Right lobe of liver (tissue), 6 donors: ENCODE results near the gene TSPAN4. TPM values are rescaled to one million over a fixed set of nuclear protein-coding genes. Genes with fewer than 3 reads are reported as not detected.

Experiments used
- ATAC-seq, 4 donors: fragments of 200-7000 bp; cut with Tn5 transposase; one replicate each; pipeline ENCODE4 v1.9.1; 2020; ENCODE audit warnings: mild to moderate bottlenecking in 4 of 4, moderate library complexity in 4 of 4
- DNase-seq, 3 donors: peaks; one replicate each; pipeline ENCODE4 v3.0.0-alpha.2; 2020
- H3K27ac ChIP-seq, 3 donors: fragments of 200-600 bp; one replicate each; pipeline ENCODE4 v1.8.0; 2022
- H3K27me3 ChIP-seq, 2 donors: fragments of 200-600 bp; one replicate each; pipeline ENCODE4 v1.8.0; 2022
- H3K36me3 ChIP-seq, 4 donors: fragments of 200-600 bp; sonication (generic) in 1 of 4; one replicate each; pipeline versions ENCODE4 v1.5.1 to v1.8.0; 2017 to 2022; ENCODE audit warnings: control low read depth in 1 of 4
- H3K4me1 ChIP-seq, 4 donors: fragments of 200-600 bp; sonication (generic) in 1 of 4; one replicate each; pipeline versions ENCODE4 v1.5.1 to v1.8.0; 2017 to 2022; ENCODE audit warnings: control low read depth in 1 of 4
- H3K4me3 ChIP-seq, 3 donors: fragments of 200-600 bp; one replicate each; pipeline ENCODE4 v1.8.0; 2022
- H3K9me3 ChIP-seq, 4 donors: fragments of 200-600 bp; sonication (generic) in 1 of 4; one replicate each; pipeline versions ENCODE4 v1.5.1 to v1.8.0; 2017 to 2022; ENCODE audit warnings: control low read depth in 1 of 4
- POLR2A ChIP-seq: fragments of 450-650 bp; IDR thresholded peaks from one replicate; pipeline ENCODE4 v1.6.1; 2017; ENCODE audit warnings: antibody characterized with exemption, mild to moderate bottlenecking
- WGBS: methylation state at CpG from one replicate; pipeline ENCODE4 v1.1.6; 2018; ENCODE audit warnings: low coverage, low lambda C conversion rate; ENCODE audit not compliant: insufficient coverage; ENCODE audit errors: missing lambda C conversion rate; 5-methylcytosine and 5-hydroxymethylcytosine counted together
- intact Hi-C, 2 donors: fragments of 100-400 bp; cut with DNase I; formaldehyde crosslinking; loops; one replicate each; pipeline versions ENCODE4 v1.11.2 to v1.14.1; 2022
- total RNA-seq, 6 experiments: library from RNA; depleted of rRNA in 2 of 6; stranded (reverse); fragments of >200 nt in 2 of 6; fragmentation: NEBNext Ultra II Directional in 3 of 6; extraction: Animal tissue kit (Norgen Biotek cat#: 25700) in 3 of 6; gene quantifications; one replicate each; pipeline versions ENCODE4 v1.1.0 to v1.2.4, GENCODE V29; 2016 to 2023
- TF ChIP-seq, protein P1 (sequence below), 4 donors: fragments of 200-600 bp in 3 of 4; fragments of 450-650 bp in 1 of 4; IDR thresholded peaks; one replicate each; pipeline versions ENCODE4 v1.5.1 to v1.8.0; 2016 to 2022; ENCODE audit warnings: antibody characterized with exemption in 4 of 4, mild to moderate bottlenecking in 2 of 4
- donor health status: DM: no; HTN: yes; CAD: no.
- donor health status: DM: no; HTN: no; CAD: no.
- donor health status: DM: no; HTN: no; CAD: no.
- donor health status: DM: no; HTN: yes; CAD: no.
- donor health status: DM: no; HTN: yes; CAD: no.

TSPAN4 gene
- total RNA-seq, 6 experiments from 2014 or later = 14.9 to 80.6 (median 30.5) TPM

DNA sequence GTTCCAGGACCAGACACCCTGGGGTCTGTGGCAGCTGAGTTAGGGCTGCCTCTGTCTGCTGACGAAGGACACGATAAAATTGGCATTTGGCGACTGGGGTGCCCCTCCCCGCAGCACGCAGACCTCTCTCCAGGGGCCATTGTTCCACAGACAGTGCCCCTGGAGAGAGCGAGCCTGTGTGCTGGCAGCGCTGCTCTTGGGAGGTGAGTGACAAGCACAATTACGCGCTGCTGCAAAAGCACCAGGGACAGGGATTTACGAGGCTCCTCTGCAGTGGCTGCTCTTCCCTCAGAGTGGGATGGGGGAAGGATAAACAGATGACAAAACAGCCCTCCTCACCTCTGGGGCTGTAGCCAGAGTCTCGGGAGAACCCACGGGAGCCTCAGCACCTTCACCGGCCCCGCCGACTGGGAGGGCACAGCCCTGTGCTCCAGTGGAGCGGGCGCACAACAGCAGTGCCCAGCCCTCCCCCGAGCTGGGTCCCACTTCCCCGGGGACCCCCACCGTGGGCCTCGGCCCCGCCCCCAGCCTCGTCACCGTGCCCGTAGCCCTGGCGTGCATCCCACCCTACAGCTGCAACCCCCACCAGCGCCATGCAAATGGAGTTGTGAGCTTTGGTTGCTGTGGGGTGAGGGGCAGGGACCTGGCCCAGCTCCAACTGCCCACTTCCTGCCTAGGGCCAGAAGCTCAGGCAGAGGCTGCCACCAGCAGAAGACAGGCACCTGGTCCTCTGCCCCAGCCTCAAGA is 48.3 kb downstream of the TSPAN4 start:
- 100% methylated on average over 1 of the region's 27 CpGs for WGBS
- no peaks in the 10 kb centered on the region for H3K36me3 ChIP-seq
- H3K27ac ChIP-seq = no peak overlapping the region
- H3K4me3 ChIP-seq = no peak overlapping the region
- ATAC-seq = no peak
- no peaks in the 10 kb centered on the region for H3K4me1 ChIP-seq
- intact Hi-C loops = loop anchor here in 1 of 2 donors (10.0 kb wide), 1 partner anchor 164 kb away; no protein-coding TSS in a partner anchor
- DNase-seq = no peak
- no peaks in the 10 kb centered on the region for H3K27me3 ChIP-seq
- H3K9me3 ChIP-seq = no peaks in the 10 kb centered on the region
- TF ChIP-seq POLR2A = no peak
- TF ChIP-seq, protein P1, sequence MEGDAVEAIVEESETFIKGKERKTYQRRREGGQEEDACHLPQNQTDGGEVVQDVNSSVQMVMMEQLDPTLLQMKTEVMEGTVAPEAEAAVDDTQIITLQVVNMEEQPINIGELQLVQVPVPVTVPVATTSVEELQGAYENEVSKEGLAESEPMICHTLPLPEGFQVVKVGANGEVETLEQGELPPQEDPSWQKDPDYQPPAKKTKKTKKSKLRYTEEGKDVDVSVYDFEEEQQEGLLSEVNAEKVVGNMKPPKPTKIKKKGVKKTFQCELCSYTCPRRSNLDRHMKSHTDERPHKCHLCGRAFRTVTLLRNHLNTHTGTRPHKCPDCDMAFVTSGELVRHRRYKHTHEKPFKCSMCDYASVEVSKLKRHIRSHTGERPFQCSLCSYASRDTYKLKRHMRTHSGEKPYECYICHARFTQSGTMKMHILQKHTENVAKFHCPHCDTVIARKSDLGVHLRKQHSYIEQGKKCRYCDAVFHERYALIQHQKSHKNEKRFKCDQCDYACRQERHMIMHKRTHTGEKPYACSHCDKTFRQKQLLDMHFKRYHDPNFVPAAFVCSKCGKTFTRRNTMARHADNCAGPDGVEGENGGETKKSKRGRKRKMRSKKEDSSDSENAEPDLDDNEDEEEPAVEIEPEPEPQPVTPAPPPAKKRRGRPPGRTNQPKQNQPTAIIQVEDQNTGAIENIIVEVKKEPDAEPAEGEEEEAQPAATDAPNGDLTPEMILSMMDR (IDR thresholded peaks at IDR 0.05) = no peak

DNA sequence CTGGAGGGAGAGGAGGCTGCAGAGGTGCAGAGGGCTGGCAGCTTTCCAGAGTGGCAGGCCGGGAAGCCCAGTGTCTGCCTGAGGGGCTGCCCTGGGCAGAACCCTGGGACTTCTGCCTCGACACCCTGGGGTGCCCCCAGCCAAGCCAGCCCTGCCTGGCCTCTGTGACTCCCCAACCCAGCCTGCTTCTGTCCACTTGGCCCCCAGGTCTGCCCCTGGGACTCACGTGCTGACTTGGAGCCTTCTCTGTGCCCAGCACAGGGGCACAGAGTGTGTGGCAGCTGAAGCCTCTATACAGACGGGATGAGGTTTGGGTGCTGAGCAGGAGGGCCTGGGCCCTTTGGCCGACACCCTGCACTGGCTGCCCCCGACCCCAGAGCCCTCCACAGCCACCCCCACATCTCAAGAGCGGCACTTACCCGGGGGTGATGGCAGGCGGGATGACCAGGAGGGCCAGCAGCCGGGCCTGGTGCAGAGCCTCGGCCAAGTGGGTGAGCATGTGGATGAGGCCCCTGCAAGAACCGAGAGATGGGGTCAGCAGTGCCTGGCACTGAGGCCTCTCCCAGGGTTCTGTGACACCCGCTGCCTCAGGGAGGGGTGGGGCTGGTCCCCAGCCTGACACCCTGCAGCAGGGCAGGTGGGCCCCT is 50.5 kb downstream of the TSPAN4 start:
- Histone ChIP-seq H3K9me3 (no peaks in the 10 kb centered on the region), H3K36me3 (no peaks in the 10 kb centered on the region), H3K27me3 (no peaks in the 10 kb centered on the region), H3K27ac (no peak overlapping the region), H3K4me3 (no peak overlapping the region), H3K4me1 (no peaks in the 10 kb centered on the region)
- TF ChIP-seq, protein P1 (IDR thresholded peaks at IDR 0.05) = no peak
- TF ChIP-seq POLR2A = no peak
- intact Hi-C loops = loop anchor here in 1 of 2 donors (10.0 kb wide), 1 partner anchor 162 kb away; no protein-coding TSS in a partner anchor
- ATAC-seq = no peak
- no CpG with 5 or more reads among the region's 13 CpGs for WGBS
- no peak for DNase-seq

DNA sequence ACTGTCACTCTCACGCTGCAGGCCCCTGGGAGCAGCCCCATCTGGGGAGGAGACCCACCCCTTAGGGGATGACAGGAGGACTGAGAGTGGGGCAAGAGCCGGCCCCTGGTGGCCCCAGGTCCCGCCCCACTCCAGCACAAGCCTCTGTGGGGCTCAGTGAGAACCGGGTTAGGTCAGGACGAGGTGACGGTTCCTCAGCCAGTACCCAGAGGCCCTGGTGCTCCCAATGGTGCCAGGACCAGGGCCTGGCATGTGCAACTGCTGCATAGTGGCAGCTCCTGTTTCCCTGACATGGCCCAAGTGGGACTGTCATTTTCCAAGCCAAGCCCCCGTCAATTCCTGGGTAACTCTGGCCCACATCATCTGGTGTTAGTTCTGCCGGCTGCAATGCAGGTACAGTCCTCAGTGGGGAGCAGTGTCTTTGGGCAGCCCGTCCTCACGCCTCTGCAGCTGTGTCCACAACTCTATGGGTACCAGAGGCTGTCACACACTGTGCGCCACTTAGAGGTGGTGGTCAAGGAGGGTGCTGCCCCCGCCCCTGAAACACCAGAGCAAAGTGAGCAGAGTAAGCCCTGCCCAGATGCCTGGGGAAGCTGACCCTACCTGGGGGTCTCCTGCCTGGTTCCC is 52.0 kb downstream of the TSPAN4 start:
- DNase-seq (no peak), ATAC-seq (peak in 1 of 4 donors; percentile 11)
- Histone ChIP-seq H3K9me3 (no peaks in the 10 kb centered on the region), H3K4me1 (no peaks in the 10 kb centered on the region), H3K27ac (no peak overlapping the region), H3K36me3 (peaks cover 0 to 14% (median 6%) of the 10 kb centered on the region in 4 donors), H3K27me3 (no peaks in the 10 kb centered on the region), H3K4me3 (no peak overlapping the region)
- TF ChIP-seq POLR2A = no peak
- TF ChIP-seq, protein P1 (IDR thresholded peaks at IDR 0.05) = no peak
- intact Hi-C loops = loop anchor here in 1 of 2 donors (10.0 kb wide), 1 partner anchor 160 kb away; no protein-coding TSS in a partner anchor
- WGBS = no CpG with 5 or more reads among the region's 12 CpGs

DNA sequence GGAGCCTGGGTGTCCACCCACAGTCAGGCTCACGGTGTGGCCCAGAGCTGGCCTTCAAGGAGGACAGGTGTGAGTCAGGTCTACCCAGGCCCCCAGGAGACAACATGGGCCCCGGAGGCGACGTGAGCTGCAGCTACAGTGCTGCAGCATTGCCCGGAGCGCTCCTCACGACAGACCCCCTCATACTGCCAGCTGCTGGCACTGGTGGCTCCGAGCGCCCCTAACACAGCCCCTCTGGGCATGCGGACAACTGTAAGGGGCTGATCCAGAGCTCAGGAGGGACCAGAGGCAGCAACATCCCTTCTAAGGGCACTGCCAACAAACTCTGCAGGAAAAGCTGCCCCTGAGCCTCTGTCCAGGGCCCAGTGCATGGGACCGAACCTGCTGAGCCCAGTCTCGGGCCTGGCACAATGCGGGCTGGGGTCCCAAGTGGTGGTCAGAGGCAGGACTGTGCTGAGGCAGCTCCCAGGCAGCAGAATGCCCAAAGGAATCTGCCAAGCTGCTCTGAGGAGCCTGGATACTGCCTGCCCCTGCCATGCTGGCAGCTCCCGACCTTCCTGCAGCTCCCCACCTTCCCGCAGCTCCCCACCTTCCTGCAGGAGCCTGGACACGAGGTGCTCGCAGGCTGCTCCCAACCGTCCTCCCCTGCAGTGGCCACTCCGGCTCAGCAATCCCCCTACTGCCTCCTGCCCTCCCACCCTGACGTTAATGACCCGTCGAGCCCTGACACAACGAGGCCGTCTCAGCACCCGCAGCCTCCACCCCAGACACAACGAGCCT is 52.9 kb downstream of the TSPAN4 start:
- Histone ChIP-seq H3K4me1 (no peaks in the 10 kb centered on the region), H3K36me3 (peaks cover 0 to 22% (median 8%) of the 10 kb centered on the region in 4 donors), H3K9me3 (no peaks in the 10 kb centered on the region), H3K27ac (no peak overlapping the region), H3K27me3 (no peaks in the 10 kb centered on the region), H3K4me3 (no peak overlapping the region)
- no peak for TF ChIP-seq POLR2A
- TF ChIP-seq, protein P1 (IDR thresholded peaks at IDR 0.05) = no peak
- intact Hi-C loops = loop anchor here in 1 of 2 donors (10.0 kb wide), 1 partner anchor 159 kb away; no protein-coding TSS in a partner anchor
- DNase-seq (no peak), ATAC-seq (no peak)
- 33% methylated on average over 1 of the region's 26 CpGs for WGBS
